HG03469 (cell line): ENCODE results near the gene ADIPOR2.

Experiments
- ATAC-seq: cut with Tn5 transposase; IDR thresholded peaks from one replicate; pipeline ENCODE4 v1.9.1; 2021; ENCODE audit warnings: mild to moderate bottlenecking, moderate library complexity, moderate number of reproducible peaks; ENCODE audit not compliant: unreplicated experiment

Gene ADIPOR2

DNA sequence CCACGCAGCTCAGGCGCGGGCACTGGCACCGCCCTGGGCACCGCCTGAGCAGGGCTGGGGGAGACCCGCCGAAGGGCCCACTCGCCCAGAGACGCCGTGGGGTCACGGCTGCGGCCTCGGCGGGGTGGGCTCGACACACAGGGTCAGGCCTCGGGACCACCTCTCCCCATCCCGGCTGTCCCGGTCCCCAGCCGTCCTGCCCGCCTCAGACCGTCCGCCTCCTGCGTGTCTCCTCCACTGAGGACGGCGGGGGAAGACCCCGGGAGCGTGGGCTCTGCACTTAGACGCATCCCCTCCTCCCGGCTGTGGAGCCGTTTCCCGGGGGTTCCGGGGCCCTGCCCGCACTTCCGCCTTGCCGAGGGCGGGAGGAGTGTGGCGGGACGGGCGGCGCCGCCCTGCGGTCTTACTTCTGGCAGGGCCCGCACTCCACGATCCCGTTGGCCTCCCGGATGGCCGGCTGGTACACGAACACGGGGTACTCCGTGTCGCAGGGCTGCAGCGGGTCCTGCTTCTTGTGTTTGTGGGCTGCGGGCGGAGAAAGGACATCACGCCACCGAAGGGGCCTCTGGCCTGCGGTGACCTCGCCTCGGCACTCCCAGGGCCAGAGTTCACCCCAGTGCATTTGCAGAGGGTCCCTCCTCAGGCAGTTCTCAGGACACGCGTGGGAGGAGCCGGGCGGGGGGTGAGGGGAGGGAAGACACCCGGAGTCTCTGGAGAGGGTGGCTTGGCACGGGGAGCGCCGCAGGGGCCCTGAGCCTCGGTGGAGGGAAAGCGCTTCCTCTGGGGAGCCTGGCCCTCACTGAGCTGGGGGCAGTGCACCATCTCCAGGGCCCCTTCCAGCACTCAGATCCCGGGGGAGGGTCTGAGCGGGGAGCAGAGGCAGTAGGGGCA is 106.4 kb downstream of the ADIPOR2 start:
- no peak for ATAC-seq

DNA sequence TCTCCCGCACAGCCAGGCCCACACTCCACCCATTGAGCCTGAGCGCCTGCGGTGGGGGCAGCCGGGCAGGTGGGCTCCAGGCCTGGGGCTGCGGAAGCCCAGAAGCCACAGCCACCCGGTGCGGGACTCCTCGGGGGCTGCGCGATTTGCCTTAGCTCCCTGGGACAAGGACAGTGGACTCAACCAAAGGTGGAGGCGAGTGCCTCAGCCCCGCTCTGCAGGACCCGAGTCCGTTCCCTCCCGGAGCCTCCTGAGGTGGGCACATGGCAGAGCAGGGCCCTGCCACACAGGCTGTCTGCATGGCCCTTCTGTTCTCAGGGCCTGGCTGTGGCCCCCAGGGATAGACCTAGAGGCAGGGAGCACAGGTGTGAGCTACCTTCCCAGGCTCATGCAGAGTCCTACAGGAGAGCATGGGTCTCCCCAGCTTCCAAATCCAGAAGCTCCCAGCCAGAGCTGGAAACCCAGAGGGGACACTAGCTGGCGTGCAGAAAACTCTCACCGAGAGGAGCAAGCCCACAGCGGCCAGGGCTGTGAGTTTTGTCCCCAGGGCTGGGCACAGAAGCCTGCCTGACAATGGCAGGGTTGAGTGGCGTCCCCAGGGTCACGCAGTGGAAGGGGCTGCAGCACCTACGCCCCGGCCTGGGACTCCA is 107.2 kb downstream of the ADIPOR2 start:
- no peak for ATAC-seq

DNA sequence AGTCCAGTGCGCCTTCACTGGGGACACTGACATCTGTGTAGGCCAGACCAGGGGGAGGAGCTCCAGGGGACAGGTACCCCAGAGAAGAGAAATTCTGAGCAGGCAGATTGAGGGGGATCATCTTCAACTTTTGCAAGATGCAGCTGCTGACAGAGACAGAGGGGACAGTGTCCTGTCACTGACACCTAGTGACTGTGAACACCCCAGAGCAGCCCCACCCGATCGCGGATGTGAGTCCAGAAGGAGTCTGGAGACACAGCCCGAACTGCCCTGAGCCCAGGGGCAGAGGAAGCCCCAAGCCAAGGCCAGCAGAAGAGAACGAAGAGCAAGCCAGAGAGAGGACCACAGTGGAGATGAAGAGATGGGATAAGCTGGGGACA is 107.8 kb downstream of the ADIPOR2 start:
- no peak for ATAC-seq

DNA sequence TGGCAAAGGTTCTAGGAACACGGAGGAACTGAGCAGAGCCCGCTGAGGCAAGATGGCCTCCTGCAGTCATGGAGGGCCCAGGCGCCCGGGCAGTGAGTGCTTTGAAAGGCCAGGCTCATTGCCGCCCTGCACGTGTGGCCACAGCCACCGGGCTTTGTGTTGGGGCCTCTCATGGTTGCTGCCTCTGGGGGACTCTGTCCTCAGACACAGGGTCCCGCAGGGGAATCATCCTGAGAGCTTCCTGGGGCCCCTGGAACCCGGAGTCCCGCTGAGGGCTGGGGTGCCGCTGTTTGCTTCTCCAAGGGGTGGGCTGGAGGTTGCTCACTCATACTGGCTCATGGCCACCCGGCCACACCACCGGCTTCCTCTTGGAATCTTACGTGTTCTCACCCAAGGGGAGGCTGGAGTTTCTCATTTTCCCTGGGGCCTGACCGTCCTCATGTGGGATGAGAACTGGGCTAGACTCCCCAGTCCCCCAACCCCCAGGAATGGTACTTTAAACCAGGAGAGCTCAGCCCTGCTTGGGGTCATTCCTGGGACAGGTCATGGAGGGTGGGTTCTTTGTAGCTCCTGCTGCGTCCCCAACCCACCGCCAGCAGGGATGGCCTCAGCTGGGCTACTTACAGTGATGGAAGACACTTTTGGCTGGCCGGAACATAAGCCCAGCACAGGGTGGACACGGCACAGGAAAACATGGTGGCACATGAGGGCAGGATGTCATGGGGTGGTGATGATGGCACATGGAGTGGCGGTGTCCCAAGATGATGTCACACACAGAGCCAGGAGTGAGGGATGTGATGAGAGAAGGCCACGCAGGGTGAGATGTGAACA is 108.4 kb downstream of the ADIPOR2 start:
- no peak for ATAC-seq

DNA sequence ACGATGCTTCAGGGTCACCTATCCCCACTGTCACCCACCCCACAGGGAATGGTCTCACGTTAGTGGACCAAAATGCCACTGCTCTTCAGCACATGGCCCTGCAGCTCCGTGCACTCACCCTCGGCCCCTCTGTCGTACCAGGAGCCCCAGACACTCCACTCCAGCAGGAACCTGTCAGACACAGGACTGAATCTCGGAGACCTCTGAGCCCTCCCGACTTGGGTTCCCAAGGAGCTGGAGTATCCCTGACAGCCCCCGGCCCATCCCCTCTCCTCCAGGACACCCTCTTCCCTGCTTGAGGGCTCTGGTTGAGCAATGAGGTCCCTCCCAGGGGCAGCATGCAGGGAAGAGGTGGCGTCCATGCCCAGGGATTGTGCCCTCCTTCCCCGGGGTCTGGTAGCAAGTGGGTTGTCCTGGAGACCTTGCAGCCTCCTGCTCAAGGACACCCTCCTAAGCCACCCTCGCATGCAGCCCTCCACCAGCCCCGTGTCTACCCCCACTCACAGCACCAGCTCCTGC is 109.1 kb downstream of the ADIPOR2 start:
- no peak for ATAC-seq

DNA sequence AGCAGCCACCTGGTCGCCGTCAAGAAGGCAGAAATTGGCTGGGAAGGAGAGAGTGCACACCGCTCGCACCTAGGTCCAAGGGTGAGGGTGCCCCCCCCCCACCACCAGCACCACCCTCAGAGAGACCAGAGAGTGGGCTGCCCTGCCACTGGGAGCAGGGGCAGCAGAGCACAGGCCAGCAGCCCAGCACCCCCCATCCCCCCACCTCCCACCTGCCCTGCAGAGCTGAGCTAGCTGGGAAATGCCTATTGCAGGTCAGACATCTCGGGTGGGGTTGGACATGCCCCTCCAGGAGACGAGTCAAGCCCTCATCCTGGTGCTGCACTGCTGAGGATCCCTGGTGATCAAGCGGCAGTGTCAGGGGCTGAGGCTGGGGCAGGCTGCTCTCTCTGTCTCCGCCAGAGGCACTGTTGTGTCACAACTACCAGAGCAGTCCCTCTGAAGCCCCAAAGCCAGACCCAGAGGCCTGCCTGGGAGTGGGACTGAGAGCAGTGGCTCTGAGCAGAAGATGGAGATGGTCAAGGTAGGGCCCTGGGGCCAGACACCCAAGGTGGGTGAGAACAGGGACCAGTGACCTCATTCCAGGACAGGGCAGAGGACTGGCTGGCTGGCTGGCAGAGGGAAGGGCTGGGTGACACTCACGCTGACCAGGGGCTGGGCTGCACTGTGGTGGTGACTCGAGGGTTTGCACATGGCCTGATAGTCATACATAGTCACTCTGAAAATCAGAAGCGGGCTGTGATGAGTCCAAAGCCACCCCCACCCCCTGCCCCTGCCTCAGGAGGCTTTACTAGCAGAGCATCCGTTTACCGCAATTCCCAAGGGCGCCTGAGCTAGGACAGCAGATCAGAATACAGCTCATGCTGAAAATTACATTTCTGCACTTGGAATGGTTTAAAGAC is 109.8 kb downstream of the ADIPOR2 start:
- no peak for ATAC-seq

DNA sequence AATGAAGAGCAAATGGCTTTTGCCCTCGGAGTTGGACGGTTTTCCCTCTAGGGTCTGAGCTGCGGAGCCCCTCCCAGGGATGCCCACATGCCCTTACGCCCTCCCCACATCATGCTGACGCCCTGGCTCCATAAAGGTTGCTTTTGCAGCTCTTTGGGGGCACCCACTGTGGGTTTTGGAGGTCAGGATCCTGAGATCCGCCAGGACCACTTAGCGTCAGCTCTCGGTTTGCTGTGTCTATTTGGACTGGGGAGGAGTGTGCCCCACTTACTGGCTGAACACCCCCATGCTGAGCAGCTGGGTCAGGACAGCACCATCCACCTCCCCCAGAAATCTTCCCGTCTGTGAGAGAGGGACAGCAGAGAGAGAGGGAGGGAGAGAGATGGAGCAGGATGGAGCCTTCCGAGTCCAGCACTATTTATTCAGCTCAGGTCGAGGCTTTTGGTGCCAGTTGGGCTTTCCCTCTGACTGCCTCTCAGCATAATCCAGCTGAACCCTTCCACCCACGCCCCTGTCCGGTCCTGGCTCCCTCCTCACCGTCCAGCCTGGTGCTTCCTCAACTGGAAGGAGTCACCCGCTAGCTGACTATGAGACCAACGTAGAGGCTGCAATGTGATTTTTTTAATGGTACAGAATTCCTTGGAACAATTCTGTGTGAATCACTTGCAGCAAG is 110.6 kb downstream of the ADIPOR2 start:
- ATAC-seq: no peak

DNA sequence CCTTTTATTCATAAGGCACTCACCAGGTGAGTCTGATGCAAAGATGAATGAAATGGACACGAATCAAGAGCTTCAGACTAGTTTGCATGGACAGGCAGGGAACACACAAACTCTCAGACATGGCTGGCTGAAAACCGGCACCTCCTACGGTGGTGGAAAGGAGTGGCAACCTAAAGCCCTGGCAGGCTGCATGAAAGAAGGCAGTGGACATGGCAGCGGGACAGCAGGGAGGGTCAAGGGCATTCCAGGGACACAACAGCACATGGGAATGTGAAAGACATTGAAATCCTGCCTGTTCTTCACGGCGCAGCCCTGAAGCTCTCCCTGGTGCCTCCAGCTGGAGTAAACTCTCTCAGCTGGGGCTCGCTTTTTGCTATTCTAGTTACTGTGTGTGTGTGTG is 112.9 kb downstream of the ADIPOR2 start:
- no peak for ATAC-seq

DNA sequence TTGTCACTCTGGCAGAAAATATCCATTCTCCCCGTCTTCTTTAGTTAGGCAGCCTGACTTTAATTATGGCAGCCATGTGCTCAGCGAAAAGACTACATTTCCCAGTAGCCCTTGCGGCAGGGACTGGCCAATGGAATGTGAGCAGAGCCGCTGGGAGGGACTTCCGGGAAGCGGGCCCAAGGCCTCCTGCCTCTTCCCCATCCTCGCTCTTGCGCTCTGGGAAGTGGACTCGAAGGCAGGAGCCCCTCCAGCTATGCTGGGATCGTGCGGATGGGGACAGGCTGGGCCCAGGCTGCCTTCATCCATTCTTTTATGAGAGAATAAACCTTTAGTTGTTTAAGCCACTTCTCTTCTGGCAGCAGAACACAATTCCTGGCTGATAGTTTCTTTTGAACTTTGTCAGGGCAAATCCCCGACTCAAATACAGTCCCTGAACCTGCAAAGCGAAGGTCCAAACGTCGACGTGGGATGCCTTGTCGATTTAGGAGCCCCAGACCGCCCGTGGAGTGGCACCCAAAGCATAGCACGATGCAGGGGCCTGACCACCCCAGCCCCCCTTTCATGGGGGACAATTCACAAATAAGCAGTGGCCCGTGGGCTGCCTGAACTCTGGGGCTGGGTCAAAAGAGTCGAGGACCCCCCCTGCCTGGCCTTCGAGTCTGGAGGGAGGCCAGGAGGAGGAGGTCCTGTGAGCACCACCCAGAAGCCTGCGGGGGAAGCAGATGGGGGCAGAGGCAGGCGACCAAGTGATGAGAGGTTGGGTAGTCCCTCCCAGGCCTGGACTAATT is 113.9 kb downstream of the ADIPOR2 start:
- ATAC-seq: peak; percentile 70

DNA sequence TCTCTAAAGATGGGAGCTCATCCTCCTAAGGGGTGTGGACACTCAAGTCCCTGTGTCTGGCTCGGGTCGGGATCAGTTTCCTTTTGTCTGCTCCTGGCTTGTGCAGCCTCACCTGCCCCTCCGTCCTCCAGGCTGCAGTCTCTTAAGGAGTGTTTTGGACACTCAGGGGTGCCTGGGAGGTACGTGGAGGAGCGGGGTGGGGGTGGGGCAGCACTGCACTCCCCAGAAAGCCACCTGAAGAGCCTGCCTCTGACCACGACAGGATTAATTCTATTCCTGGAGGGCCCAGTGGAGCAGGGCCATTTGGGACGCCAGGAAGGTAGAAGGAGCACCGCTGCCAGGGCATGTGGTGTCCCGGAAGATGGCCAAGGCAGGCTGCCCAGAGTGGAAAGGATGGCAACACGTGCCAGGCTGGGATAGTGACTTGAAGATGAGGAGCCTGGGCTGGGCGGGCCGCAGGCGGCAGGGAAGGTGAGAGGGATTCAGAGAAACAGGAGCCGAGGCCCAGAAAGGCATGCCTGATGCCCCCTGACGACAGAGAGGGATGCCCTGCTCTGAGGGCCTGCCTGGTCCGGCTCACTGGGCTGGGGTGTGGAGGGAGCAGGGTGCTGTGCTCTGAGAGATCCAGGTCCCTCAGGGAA is 114.7 kb downstream of the ADIPOR2 start:
- no peak for ATAC-seq

DNA sequence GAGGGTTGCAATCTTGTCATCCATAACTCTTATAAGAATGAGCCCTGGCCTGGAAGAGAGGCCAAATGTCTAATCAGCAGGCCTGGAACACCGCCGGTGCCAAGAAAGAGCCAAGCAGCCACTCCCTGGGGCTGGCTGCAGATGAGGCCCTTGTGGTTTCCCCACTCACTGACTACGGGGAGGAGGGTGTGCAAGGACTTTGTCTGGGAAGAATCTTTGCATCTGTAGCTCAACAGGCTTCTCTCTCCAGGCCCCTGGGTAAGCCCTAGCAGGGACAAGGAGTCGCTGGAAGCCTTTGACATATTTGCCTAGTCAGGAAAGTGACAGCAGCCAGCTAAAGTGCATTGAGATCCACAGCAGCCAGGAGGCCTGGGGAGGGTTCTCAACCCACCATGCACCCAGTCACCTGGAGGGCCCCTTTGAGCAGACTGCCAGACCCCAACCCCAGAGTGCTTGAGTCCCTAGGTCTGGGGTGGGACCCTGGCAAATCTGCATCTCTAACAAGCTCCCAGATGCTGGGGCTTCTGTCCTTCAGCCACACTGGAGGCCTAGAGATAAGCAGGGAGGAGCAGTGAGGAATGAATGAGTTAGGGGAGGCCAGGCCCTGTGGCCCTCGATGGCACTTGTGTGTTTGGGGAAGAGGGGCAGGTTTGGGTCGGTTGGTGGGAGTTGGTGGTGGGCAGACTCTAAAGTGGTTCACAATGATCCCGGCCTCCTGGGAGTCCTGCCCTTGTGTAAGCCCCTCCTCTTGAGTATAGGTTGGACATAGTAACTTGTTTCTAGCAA is 115.6 kb downstream of the ADIPOR2 start:
- no peak for ATAC-seq

DNA sequence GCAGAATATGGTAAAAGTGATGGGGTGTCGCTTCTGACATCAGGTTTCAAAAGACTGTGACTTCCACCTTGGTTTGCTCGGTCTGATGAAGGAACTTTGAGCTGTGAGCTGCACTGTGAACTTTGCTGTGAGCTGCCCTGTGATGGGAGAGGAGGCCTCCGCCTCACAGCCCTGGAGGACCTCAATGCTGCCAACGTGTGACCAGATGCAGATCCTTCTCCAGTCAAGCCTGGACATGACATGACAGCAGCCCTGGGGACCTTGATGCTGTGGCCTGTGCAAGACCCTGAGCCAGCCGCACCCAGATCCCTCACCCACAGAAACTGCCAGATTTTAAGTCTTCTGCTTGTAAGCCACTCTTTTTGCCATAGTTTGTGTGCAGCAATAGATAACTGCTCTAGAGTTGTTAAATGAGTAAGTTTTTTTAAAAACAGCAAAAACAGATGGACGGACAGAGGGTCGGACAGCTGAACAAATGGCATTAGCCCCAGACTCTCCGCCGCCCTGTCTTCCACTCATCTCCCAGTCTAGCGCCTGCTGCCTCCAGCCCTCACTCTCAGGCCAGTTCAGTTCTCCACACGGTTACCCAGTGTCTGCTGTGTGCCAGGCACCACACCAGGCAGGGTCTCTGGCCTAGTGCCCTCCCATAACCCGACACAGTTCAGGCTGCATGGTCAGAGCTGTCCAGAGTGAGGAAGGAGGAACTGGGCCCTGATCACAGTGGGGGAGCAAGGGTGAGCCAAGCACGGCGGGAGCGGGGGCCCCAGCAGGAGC is 116.4 kb downstream of the ADIPOR2 start:
- ATAC-seq: no peak

DNA sequence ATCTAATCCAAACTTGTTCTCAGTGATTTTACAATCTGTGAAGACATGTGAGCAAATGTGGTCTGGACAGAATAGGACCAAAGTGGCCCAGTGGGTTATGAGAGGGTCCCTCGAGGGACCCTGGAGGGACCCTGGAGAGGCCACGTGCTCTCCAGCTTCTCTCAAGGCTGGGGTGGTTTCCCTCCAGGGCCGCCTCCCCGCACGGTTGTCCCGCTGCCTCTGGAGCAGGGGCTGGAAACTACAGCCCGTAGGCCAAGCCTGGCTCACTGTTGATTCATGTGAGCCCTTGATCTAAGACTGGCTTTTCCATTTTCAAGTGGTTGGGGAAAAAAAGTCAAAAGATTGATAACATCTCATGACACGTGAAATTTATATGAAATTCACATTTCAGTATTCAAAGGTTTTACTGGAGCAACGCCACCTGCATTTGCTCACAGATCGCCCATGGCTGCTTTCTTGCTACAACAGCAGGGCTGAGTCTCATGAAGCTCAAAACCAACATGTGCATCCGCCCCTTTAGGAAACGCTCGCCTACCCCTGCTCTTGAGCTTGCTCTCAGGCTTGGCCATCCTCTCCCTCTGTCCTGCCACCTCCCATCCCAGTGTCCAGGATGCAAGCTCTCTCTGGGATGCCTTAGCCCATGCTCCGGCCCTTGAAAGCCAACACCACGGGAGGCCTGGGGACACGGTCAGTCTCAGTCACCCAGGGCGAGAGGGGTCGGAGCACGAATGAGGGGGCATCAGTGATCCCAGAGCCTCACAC is 117.3 kb downstream of the ADIPOR2 start:
- no peak for ATAC-seq

DNA sequence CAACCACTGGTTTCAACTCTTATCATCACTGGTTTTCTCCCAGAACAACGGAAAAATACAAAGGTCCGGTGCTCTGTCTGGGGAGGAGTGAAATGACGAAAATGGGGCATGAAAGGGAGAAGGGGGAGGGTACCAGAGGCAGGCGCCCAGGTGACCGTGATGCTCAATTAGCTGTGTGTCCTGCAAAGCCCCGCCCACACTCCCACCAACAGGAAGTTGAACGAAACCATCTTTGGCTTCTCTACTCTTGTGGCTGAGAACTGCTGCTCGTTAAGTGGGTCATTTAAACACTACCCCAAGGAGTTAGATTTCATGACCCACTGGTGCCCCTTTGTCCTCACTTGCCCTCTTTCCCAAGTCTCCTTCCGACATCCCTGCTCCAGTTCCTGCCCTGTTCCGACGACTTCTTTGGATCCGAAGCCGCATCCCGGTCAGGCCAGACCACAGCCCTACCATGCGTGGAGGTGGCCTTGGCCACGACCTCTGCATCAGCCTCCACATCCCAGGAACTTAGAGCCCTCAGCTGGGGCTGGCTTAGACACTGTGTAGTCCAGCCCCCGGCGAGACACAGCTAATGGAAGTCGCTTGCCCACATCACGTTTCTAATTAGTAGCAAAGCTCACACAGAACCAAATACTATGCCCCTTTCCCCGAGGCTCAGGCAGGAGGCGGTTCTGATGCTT is 118.1 kb downstream of the ADIPOR2 start:
- no peak for ATAC-seq

DNA sequence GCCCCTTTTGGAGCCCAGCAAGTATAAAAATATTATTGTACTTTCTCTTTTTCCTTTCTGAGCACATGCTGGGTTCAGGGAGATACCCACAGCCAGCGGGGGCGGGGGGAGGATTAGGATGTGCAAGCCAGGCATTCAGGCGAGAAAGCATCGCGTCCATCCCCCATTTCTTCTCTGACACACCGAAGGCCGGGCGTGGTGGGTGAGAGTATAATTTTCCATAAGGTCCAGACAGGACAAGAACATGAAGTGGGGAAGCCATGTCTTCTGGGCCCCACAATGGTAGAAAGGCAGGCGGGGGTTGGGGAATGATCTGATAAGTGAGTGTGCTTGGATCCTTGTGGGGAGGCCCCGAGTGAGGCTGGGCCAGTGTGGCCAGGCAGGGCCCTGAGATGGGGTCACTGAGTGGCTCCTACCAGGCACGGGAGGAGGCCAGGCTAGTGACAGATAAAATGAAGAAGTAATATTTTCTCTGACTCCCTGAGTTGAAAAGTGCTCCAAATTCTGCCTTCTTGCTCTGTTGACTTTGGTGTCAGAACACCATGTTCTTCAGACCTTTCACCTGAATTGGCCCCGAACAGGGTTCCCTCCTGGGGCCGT is 118.8 kb downstream of the ADIPOR2 start:
- ATAC-seq: no peak
